GM10847 (cell line): ENCODE measurements around the gene TLK2.

Source experiments
- POLR2A ChIP-seq: IDR thresholded peaks from 2 replicates; pipeline ENCODE4 v1.6.1; 2011; ENCODE audit not compliant: insufficient read length; ENCODE audit errors: extremely low read depth

TLK2 gene

GRCh38 chr17:62595484-62595883 lies 116.9 kb downstream of the TLK2 start:
- no peak for TF ChIP-seq POLR2A

GRCh38 chr17:62596662-62597061 lies 118.0 kb downstream of the TLK2 start:
- no peak for TF ChIP-seq POLR2A

- TF ChIP-seq POLR2A, result no peak
Observed at GRCh38 chr17:62597150-62597549, 118.5 kb downstream of the TLK2 start.

- no peak for TF ChIP-seq POLR2A
Observed at GRCh38 chr17:62597920-62598319, 119.3 kb downstream of the TLK2 start.

GRCh38 chr17:62599964-62600657 lies 121.5 kb downstream of the TLK2 start:
- TF ChIP-seq POLR2A, result no peak

- TF ChIP-seq POLR2A, result no peak
Observed at GRCh38 chr17:62600805-62601204, 122.2 kb downstream of the TLK2 start.

- no peak for TF ChIP-seq POLR2A
Observed at GRCh38 chr17:62601471-62601870, 122.8 kb downstream of the TLK2 start.

GRCh38 chr17:62605588-62605987 lies 127.0 kb downstream of the TLK2 start:
- no peak for TF ChIP-seq POLR2A

- no peak for TF ChIP-seq POLR2A
Observed at GRCh38 chr17:62611292-62611691, 132.7 kb downstream of the TLK2 start.

GRCh38 chr17:62611728-62612127 lies 133.1 kb downstream of the TLK2 start:
- no peak for TF ChIP-seq POLR2A

GRCh38 chr17:62614142-62614541 lies 135.5 kb downstream of the TLK2 start:
- TF ChIP-seq POLR2A, result no peak

GRCh38 chr17:62615503-62615902 lies 136.9 kb downstream of the TLK2 start:
- TF ChIP-seq POLR2A, result no peak

- no peak for TF ChIP-seq POLR2A
Observed at GRCh38 chr17:62616993-62617893, 138.6 kb downstream of the TLK2 start.

- TF ChIP-seq POLR2A, result no peak
Observed at GRCh38 chr17:62617894-62618472, 139.4 kb downstream of the TLK2 start.

- TF ChIP-seq POLR2A, result no peak
Observed at GRCh38 chr17:62618647-62619416, 140.2 kb downstream of the TLK2 start.
